GM12878 (cell line): ENCODE results near the gene CASP8. TPM values are rescaled to one million over a fixed set of nuclear protein-coding genes. Genes with fewer than 3 reads are reported as not detected.
A peak's percentile ranks its signal among the peaks of the same experiment; 100 is the strongest.

ENCODE experiments used
- BMI1 ChIP-seq: fragments of 450-650 bp; IDR thresholded peaks from 2 replicates; pipeline ENCODE4 v1.6.1; 2016; ENCODE audit warnings: mild to moderate bottlenecking, moderate library complexity, borderline replicate concordance
- EP300 ChIP-seq, 2 experiments: fragments of 150-350 bp in 1 of 2; IDR thresholded peaks; 2 replicates each; pipeline ENCODE4 v1.6.1; 2011 to 2012; ENCODE audit warnings: low read depth in 2 of 2, low read length in 2 of 2, borderline replicate concordance in 1 of 2, improper control_type of control experiment in 1 of 2, inconsistent platforms in 1 of 2; ENCODE audit not compliant: control insufficient read depth in 1 of 2
- HDGF ChIP-seq: fragments of 450-650 bp; IDR thresholded peaks from 2 replicates; pipeline ENCODE4 v1.6.1; 2016; ENCODE audit warnings: antibody characterized with exemption
- IRF4 ChIP-seq: IDR thresholded peaks from 2 replicates; pipeline ENCODE4 v1.6.1; 2011; ENCODE audit warnings: low read depth, low read length
- KDM1A ChIP-seq: fragments of 200-600 bp; sonication (generic); IDR thresholded peaks from 2 replicates; pipeline ENCODE4 v1.6.1; 2016; ENCODE audit warnings: borderline replicate concordance
- KLF5 ChIP-seq: fragments of 450-650 bp; IDR thresholded peaks from 2 replicates; pipeline ENCODE4 v1.6.1; 2014; ENCODE audit warnings: mild to moderate bottlenecking; ENCODE audit not compliant: partially characterized antibody
- MAX ChIP-seq: IDR thresholded peaks from 2 replicates; pipeline ENCODE4 v1.6.1; 2012; ENCODE audit warnings: low read depth, low read length, improper control_type of control experiment
- MTA2 ChIP-seq: fragments of 450-650 bp; IDR thresholded peaks from 2 replicates; pipeline ENCODE4 v1.6.1; 2016; ENCODE audit warnings: low read depth, mild to moderate bottlenecking, moderate library complexity
- NFIC ChIP-seq: IDR thresholded peaks from 2 replicates; pipeline ENCODE4 v1.6.1; 2012; ENCODE audit warnings: low read depth, mild to moderate bottlenecking, inconsistent platforms, low read length, moderate library complexity
- NFXL1 ChIP-seq: fragments of 450-650 bp; IDR thresholded peaks from 2 replicates; pipeline ENCODE4 v1.6.1; 2017; ENCODE audit warnings: antibody characterized with exemption, mild to moderate bottlenecking, borderline replicate concordance
- NR2F1 ChIP-seq: fragments of 450-650 bp; conservative IDR thresholded peaks from 2 replicates; pipeline ENCODE4 v1.6.1; 2017; ENCODE audit warnings: mild to moderate bottlenecking
- POLR2AphosphoS5 ChIP-seq: IDR thresholded peaks from 2 replicates; pipeline ENCODE4 v1.6.1; 2011; ENCODE audit warnings: mild to moderate bottlenecking, low read length, inconsistent platforms
- RAD21 ChIP-seq: IDR thresholded peaks from 2 replicates; pipeline ENCODE4 v1.6.1; 2011; ENCODE audit warnings: mild to moderate bottlenecking, low read depth, low read length, moderate library complexity; ENCODE audit not compliant: insufficient read depth
- RBBP5 ChIP-seq: fragments of 200-600 bp; sonication (generic); conservative IDR thresholded peaks from 2 replicates; pipeline ENCODE4 v1.6.1; 2016
- SRF ChIP-seq, 2 experiments: IDR thresholded peaks; 2 replicates each; pipeline ENCODE4 v1.6.1; 2011; ENCODE audit warnings: low read depth in 2 of 2, low read length in 2 of 2, mild to moderate bottlenecking in 1 of 2, moderate library complexity in 1 of 2
- SUPT20H ChIP-seq: IDR thresholded peaks from 2 replicates; pipeline ENCODE4 v1.6.1; 2011; ENCODE audit warnings: low read depth, mild to moderate bottlenecking, low read length, moderate library complexity, borderline replicate concordance; ENCODE audit not compliant: control insufficient read depth
- SUZ12 ChIP-seq: fragments of 200-600 bp; sonication (generic); IDR thresholded peaks from one replicate; pipeline ENCODE4 v1.6.1; 2018; ENCODE audit warnings: antibody characterized with exemption, mild to moderate bottlenecking; ENCODE audit not compliant: unreplicated experiment
- YBX1 ChIP-seq: fragments of 450-650 bp; IDR thresholded peaks from 2 replicates; pipeline ENCODE4 v1.6.1; 2016; ENCODE audit warnings: antibody characterized with exemption
- ZBED1 ChIP-seq: IDR thresholded peaks from 2 replicates; pipeline ENCODE4 v1.6.1; 2016; ENCODE audit warnings: borderline replicate concordance
- ZNF217 ChIP-seq: fragments of 450-650 bp; IDR thresholded peaks from 2 replicates; pipeline ENCODE4 v1.6.1; 2017; ENCODE audit warnings: antibody characterized with exemption, mild to moderate bottlenecking
- polyA plus RNA-seq, 11 experiments: library from polyadenylated mRNA; depleted of rRNA in 4 of 11; unstranded in 6 of 11; stranded (reverse) in 5 of 11; fragments of >200 nt; fragmentation: Nextera tagmentation in 4 of 11; fragmentation: Illumina TruSeq in 1 of 11; extraction: Ambion mirVana in 4 of 11; extraction: Trizol in 1 of 11; gene quantifications; 1 replicate in 1 of 11; 2 replicates in 10 of 11; pipeline versions ENCODE4 v1.2.1 to v1.2.3, GENCODE V29; 2011 to 2016; ENCODE audit warnings: inconsistent platforms in 2 of 11, missing spikeins in 2 of 11, low read depth in 1 of 11
- total RNA-seq, 4 experiments: library from RNA; depleted of rRNA in 3 of 4; stranded (reverse); fragments of >200 nt in 3 of 4; fragmentation: Illumina TruSeq in 1 of 4; extraction: Trizol in 1 of 4; gene quantifications; 2 replicates each; pipeline versions ENCODE4 v1.2.1 to v1.2.3, GENCODE V29; 2013 to 2021
- TF ChIP-seq, protein P1 (sequence below): fragments of 450-650 bp; IDR thresholded peaks from 2 replicates; pipeline ENCODE4 v1.6.1; 2018; ENCODE audit warnings: borderline replicate concordance, mild to moderate bottlenecking; ENCODE audit not compliant: partially characterized antibody
- TF ChIP-seq, protein P2 (sequence below): IDR thresholded peaks from 2 replicates; pipeline ENCODE4 v1.6.1; 2012; ENCODE audit warnings: low read depth, low read length, improper control_type of control experiment
- TF ChIP-seq, protein P3 (sequence below): fragments of 450-650 bp; IDR thresholded peaks from 2 replicates; pipeline ENCODE4 v1.6.1; 2017; ENCODE audit warnings: mild to moderate bottlenecking, low read depth, inconsistent platforms; ENCODE audit not compliant: poor library complexity, severe bottlenecking
- TF ChIP-seq, protein P4 (sequence below): fragments of 450-650 bp; IDR thresholded peaks from 2 replicates; pipeline ENCODE4 v1.6.1; 2014; ENCODE audit warnings: mild to moderate bottlenecking

CASP8 gene
- total and polyA plus RNA-seq, 10 of the 15 experiments (the other 5 are each of a cell fraction or from before 2014, with no cell fraction given): 18.6 to 54.1 (median 39.9) TPM

DNA sequence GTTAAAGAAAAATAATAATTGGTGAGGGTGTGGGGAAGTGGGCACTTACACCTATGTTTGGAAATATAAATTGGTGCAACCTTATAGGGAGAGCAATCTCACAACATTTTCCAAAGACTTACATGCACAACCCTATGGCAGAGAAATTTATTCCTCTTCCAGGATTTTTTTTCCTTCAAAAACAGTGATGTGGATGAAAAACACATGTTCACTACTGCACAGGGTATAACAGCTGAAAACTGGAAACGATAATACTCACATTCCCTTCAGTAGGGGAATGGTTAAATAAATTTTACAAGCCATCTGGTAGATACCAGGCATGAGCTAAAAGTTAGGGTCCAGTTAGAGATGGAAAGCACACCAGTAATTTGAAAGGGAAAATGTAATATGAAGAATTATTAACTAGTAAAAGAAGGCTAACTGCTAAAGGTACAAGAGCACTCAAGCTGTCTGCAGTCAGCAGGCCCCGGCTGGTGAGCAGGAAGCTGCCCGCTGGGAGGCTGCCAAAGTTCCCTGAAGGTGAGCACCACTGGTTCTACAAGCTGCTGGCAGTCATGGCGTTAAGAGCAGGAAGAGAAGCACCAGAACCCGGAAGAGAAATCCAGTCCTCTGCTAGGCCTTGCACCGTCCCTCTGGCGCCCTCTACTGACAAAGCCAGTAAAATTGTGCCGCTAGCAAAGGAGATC lies 28.4 kb upstream of the CASP8 start (continued):
- TF ChIP-seq, protein P1, sequence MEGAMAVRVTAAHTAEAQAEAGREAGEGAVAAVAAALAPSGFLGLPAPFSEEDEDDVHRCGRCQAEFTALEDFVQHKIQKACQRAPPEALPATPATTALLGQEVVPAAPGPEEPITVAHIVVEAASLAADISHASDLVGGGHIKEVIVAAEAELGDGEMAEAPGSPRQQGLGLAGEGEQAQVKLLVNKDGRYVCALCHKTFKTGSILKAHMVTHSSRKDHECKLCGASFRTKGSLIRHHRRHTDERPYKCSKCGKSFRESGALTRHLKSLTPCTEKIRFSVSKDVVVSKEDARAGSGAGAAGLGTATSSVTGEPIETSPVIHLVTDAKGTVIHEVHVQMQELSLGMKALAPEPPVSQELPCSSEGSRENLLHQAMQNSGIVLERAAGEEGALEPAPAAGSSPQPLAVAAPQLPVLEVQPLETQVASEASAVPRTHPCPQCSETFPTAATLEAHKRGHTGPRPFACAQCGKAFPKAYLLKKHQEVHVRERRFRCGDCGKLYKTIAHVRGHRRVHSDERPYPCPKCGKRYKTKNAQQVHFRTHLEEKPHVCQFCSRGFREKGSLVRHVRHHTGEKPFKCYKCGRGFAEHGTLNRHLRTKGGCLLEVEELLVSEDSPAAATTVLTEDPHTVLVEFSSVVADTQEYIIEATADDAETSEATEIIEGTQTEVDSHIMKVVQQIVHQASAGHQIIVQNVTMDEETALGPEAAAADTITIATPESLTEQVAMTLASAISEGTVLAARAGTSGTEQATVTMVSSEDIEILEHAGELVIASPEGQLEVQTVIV: peak; percentile 74
- TF ChIP-seq YBX1 (no peak), IRF4 (peak; percentile 27; the same call in 1 of the 2 replicates), NR2F1 (no peak), SUZ12 (no peak), KLF5 (no peak), SRF (IDR thresholded peaks at IDR 0.05; ENCODE audit: low read depth in 2 of 2, low read length in 2 of 2) (no peak), KDM1A (no peak), MTA2 (peak; percentile 35), ZBED1 (no peak), BMI1 (no peak), NFXL1 (no peak), HDGF (peak; percentile 79), POLR2AphosphoS5 (peak; percentile 76), MAX (peak; percentile 45; the same call in 1 of the 2 replicates), ZNF217 (no peak), SUPT20H (no peak), RBBP5 (no peak), EP300 (IDR thresholded peaks at IDR 0.05; ENCODE audit: borderline replicate concordance in 1 of 2, control insufficient read depth in 1 of 2, low read depth in 2 of 2, low read length in 2 of 2) (no peak), NFIC (no peak), RAD21 (peak; percentile 98)
- TF ChIP-seq, protein P2, sequence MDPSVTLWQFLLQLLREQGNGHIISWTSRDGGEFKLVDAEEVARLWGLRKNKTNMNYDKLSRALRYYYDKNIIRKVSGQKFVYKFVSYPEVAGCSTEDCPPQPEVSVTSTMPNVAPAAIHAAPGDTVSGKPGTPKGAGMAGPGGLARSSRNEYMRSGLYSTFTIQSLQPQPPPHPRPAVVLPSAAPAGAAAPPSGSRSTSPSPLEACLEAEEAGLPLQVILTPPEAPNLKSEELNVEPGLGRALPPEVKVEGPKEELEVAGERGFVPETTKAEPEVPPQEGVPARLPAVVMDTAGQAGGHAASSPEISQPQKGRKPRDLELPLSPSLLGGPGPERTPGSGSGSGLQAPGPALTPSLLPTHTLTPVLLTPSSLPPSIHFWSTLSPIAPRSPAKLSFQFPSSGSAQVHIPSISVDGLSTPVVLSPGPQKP: peak; percentile 58
- TF ChIP-seq, protein P3, sequence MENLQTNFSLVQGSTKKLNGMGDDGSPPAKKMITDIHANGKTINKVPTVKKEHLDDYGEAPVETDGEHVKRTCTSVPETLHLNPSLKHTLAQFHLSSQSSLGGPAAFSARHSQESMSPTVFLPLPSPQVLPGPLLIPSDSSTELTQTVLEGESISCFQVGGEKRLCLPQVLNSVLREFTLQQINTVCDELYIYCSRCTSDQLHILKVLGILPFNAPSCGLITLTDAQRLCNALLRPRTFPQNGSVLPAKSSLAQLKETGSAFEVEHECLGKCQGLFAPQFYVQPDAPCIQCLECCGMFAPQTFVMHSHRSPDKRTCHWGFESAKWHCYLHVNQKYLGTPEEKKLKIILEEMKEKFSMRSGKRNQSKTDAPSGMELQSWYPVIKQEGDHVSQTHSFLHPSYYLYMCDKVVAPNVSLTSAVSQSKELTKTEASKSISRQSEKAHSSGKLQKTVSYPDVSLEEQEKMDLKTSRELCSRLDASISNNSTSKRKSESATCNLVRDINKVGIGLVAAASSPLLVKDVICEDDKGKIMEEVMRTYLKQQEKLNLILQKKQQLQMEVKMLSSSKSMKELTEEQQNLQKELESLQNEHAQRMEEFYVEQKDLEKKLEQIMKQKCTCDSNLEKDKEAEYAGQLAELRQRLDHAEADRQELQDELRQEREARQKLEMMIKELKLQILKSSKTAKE: peak; percentile 48
- TF ChIP-seq, protein P4, sequence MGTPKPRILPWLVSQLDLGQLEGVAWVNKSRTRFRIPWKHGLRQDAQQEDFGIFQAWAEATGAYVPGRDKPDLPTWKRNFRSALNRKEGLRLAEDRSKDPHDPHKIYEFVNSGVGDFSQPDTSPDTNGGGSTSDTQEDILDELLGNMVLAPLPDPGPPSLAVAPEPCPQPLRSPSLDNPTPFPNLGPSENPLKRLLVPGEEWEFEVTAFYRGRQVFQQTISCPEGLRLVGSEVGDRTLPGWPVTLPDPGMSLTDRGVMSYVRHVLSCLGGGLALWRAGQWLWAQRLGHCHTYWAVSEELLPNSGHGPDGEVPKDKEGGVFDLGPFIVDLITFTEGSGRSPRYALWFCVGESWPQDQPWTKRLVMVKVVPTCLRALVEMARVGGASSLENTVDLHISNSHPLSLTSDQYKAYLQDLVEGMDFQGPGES: no peak
